Smooth muscle cell (in vitro differentiated cells): ENCODE results near the gene ATP9A. TPM values are rescaled to one million over a fixed set of nuclear protein-coding genes. Genes with fewer than 3 reads are reported as not detected.

Source experiments
- DNase-seq: peaks from one replicate; lab custom pipeline; 2025; ENCODE audit not compliant: unreplicated experiment; lab: John Stamatoyannopoulos, UW
- H2AFZ ChIP-seq: fragments of 200-600 bp; sonication (generic); 2 replicates; pipeline ENCODE4 v1.6.0; 2016; ENCODE audit warnings: antibody characterized with exemption, low read depth, mild to moderate bottlenecking
- H3F3A ChIP-seq: fragments of 200-600 bp; sonication (generic); 2 replicates; pipeline ENCODE4 v1.6.0; 2017; ENCODE audit warnings: antibody characterized with exemption, low read depth
- H3K27ac ChIP-seq: fragments of 200-600 bp; sonication (generic); 2 replicates; pipeline ENCODE4 v1.5.1; 2016; ENCODE audit warnings: low read depth, mild to moderate bottlenecking
- H3K27me3 ChIP-seq: fragments of 200-600 bp; sonication (generic); 2 replicates; pipeline ENCODE4 v1.6.1; 2016; ENCODE audit warnings: low read depth, mild to moderate bottlenecking
- H3K36me3 ChIP-seq: fragments of 200-600 bp; sonication (generic); 2 replicates; pipeline ENCODE4 v1.5.1; 2016; ENCODE audit warnings: low read depth
- H3K4me1 ChIP-seq: fragments of 200-600 bp; sonication (generic); 2 replicates; pipeline ENCODE4 v1.5.1; 2016; ENCODE audit warnings: low read depth
- H3K4me2 ChIP-seq: fragments of 200-600 bp; sonication (generic); 2 replicates; pipeline ENCODE4 v1.6.0; 2016; ENCODE audit warnings: mild to moderate bottlenecking
- H3K4me3 ChIP-seq: fragments of 200-600 bp; sonication (generic); 2 replicates; pipeline ENCODE4 v1.5.1; 2016; ENCODE audit warnings: mild to moderate bottlenecking
- H3K79me2 ChIP-seq: fragments of 200-600 bp; sonication (generic); 2 replicates; pipeline ENCODE4 v1.6.0; 2016; ENCODE audit warnings: low read depth, mild to moderate bottlenecking
- H3K9ac ChIP-seq: fragments of 200-600 bp; sonication (generic); 2 replicates; pipeline ENCODE4 v1.6.0; 2016; ENCODE audit warnings: low read depth
- H3K9me3 ChIP-seq: fragments of 200-600 bp; sonication (generic); replicated peaks from 2 replicates; pipeline ENCODE4 v1.5.1; 2016; ENCODE audit warnings: low read depth
- H4K20me1 ChIP-seq: fragments of 200-600 bp; sonication (generic); 2 replicates; pipeline ENCODE4 v1.6.0; 2016; ENCODE audit warnings: low read depth
- CTCF ChIP-seq: fragments of 200-600 bp; sonication (generic); IDR thresholded peaks from 2 replicates; pipeline ENCODE4 v1.5.1; 2017; ENCODE audit warnings: borderline replicate concordance, mild to moderate bottlenecking, antibody characterized with exemption; ENCODE audit not compliant: insufficient read depth, poor library complexity, severe bottlenecking
- WGBS: methylation state at CpG from one replicate; pipeline ENCODE4 v1.1.7; 2016; ENCODE audit warnings: low lambda C conversion rate; 5-methylcytosine and 5-hydroxymethylcytosine counted together
- polyA plus RNA-seq: library from polyadenylated mRNA; unstranded; fragments of >200 nt; fragmentation: Nextera tagmentation; extraction: Ambion mirVana; gene quantifications from 2 replicates; pipeline ENCODE4 v1.2.1, GENCODE V29; 2016
- total RNA-seq: library from RNA; depleted of rRNA; stranded (reverse); fragments of >200 nt; gene quantifications from 2 replicates; pipeline ENCODE4 v1.2.3, GENCODE V29; 2014

ATP9A gene
- total and polyA plus RNA-seq, 2 experiments from 2014 or later, result 3.4 to 8.0 TPM

- peaks cover 27% of the 10 kb centered on the region for H3F3A ChIP-seq
- H3K27me3 ChIP-seq, result no peaks in the 10 kb centered on the region
- peak overlapping the region; percentile 99 for H3K9ac ChIP-seq
- 32% methylated on average over 16 of the region's 16 CpGs for WGBS
- peak overlapping the region; percentile 96 for H3K4me2 ChIP-seq
- peak overlapping the region; percentile 62 for H3K4me3 ChIP-seq
- peaks cover 11% of the 10 kb centered on the region for H3K4me1 ChIP-seq
- no peak overlapping the region for H2AFZ ChIP-seq
- no peak for DNase-seq
- H3K27ac ChIP-seq, result peak overlapping the region; percentile 100
- no peak for TF ChIP-seq CTCF
- no peaks in the 10 kb centered on the region for H3K9me3 ChIP-seq
- H4K20me1 ChIP-seq, result peaks cover 24% of the 10 kb centered on the region
- H3K36me3 ChIP-seq, result no peaks in the 10 kb centered on the region
- peaks cover 38% of the 10 kb centered on the region for H3K79me2 ChIP-seq
Observed at GRCh38 chr20:51560550-51561307, 207.5 kb downstream of the ATP9A start.

- peaks cover 24% of the 10 kb centered on the region for H4K20me1 ChIP-seq
- no peaks in the 10 kb centered on the region for H3K36me3 ChIP-seq
- no peaks in the 10 kb centered on the region for H3K9me3 ChIP-seq
- peaks cover 25% of the 10 kb centered on the region for H3F3A ChIP-seq
- peaks cover 10% of the 10 kb centered on the region for H3K4me1 ChIP-seq
- peak overlapping the region; percentile 62 for H3K4me3 ChIP-seq
- WGBS, result 95% methylated on average over 1 of the region's 1 CpG
- H2AFZ ChIP-seq, result no peak overlapping the region
- H3K4me2 ChIP-seq, result peak overlapping the region; percentile 96
- H3K27me3 ChIP-seq, result no peaks in the 10 kb centered on the region
- H3K27ac ChIP-seq, result peak overlapping the region; percentile 100
- peaks cover 41% of the 10 kb centered on the region for H3K79me2 ChIP-seq
- H3K9ac ChIP-seq, result peak overlapping the region; percentile 99
- TF ChIP-seq CTCF, result no peak
- no peak for DNase-seq
Observed at GRCh38 chr20:51560042-51560441, 208.1 kb downstream of the ATP9A start.

- Histone ChIP-seq H2AFZ (no peak overlapping the region), H3K9me3 (no peaks in the 10 kb centered on the region), H3K4me2 (no peak overlapping the region), H3F3A (peaks cover under 1% of the 10 kb centered on the region), H3K79me2 (peaks cover 54% of the 10 kb centered on the region), H3K9ac (no peak overlapping the region), H3K27ac (peak overlapping the region; percentile 31), H3K4me3 (no peak overlapping the region), H3K27me3 (no peaks in the 10 kb centered on the region), H4K20me1 (peaks cover 11% of the 10 kb centered on the region), H3K4me1 (no peaks in the 10 kb centered on the region), H3K36me3 (no peaks in the 10 kb centered on the region)
- DNase-seq, result no peak
- WGBS, result 74% methylated on average over 11 of the region's 11 CpGs
- no peak for TF ChIP-seq CTCF
Observed at GRCh38 chr20:51554538-51555165, 213.5 kb downstream of the ATP9A start.
